DMS53 treated with DMSO at 0.1 percent for 48 hours (cell line): ENCODE measurements around the gene HSDL1.

ENCODE experiments used
- DNase-seq: peaks from one replicate; lab custom pipeline; 2025; ENCODE audit not compliant: unreplicated experiment; lab: John Stamatoyannopoulos, UW

The HSDL1 gene

GRCh38 chr16:84176192-84177053, 31.4 kb upstream of the HSDL1 start:
- DNase-seq = no peak

DNA sequence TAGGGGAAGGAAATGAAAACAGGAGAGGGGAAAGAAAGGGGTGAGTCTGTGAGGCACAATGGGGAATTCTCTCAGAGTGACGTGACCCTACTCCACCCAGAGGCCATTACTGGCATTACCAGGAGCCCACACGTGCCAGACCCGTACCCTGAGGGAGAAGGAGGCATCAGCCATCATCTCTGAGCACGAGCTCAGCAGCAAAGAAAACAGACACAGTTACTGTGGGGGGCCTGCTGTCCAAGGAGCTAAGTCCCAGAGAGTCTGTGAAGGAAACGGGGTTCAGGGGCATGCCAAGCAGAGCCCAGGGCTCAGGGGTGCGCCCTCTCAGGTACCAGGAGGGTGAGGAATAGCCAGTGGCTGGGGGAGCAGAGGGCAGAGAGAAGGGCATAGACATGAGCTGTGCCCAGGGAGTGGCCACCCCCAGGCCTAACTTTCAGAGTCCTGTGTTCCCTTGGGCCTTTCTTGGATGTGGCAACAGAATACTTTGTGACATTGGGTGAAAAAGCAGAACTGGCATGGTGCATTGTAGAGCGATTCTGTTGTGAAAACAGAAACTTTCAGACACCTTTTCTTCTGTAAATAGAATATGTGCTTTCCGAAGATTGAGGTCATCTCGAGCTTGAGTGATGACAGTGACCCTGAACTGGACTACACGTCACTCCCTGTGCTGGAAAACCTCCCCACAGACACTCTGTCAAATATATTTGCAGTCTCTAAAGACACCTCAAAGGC, 30.5 kb upstream of the HSDL1 start:
- no peak for DNase-seq

- no peak for DNase-seq
Measured at GRCh38 chr16:84174396-84174795, 29.4 kb upstream of the HSDL1 start.

- no peak for DNase-seq
Measured at GRCh38 chr16:84169765-84170310, 24.9 kb upstream of the HSDL1 start.

DNA sequence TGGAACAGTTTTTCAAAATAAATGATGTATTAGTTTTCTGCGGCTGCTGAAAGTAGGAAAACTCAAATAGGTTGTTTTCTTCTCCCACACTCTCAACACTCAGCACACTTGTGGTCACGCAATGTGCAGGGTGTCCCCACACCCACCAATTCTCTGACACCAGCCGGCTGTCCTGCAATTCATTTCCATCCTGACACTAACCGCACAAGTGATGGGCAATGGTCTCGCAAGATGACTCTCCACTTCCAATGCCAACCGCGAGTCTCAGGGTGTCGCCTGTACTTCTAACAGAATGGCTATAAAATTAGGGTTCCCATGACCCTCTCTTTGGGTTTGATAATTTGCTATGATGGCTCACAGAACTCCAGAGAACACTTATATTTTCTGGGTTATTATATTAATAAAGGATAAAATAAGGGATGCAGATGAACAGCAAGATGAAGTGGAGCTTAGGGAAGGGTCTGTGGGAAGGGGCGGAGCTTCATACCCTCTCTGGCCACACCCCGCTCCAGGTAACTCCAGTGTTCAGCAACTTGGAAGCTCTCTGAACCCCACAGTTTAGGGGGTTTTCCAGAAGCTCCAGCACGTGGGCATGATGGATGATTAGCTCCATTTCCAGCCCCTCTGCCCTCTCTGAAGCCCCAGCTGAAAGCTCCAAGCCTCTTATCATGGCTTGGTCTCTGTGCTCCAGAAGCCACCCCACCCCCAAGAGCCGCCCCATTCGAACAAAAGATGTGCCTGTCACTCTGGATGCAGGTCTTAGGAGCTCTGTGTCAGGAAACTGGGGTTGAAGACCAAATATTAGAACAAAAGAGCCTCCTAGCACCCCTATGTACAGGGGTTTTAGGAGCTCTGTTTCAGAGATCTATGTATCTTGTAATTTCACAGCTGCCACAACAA, 22.1 kb upstream of the HSDL1 start:
- no peak for DNase-seq

DNA sequence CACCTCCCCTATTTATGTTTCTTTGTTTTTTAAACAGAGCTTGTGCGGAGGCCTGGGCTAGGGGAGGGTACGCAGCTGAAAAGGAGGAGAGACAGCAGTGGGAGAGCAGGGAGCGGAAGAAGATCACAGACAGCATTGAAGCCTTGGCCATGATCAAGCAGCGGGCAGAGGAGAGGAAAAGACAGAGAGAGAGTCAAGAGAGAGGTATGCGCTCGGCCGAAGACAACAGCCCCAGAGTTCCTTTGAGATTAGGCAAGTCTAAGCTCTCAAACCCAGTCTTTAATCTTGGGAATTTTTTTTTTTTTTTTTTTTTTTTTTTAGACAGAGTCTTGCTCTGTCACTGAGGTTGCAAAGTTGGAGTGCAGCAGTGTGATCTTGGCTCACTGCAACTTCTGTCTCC, 20.8 kb upstream of the HSDL1 start:
- no peak for DNase-seq

DNA sequence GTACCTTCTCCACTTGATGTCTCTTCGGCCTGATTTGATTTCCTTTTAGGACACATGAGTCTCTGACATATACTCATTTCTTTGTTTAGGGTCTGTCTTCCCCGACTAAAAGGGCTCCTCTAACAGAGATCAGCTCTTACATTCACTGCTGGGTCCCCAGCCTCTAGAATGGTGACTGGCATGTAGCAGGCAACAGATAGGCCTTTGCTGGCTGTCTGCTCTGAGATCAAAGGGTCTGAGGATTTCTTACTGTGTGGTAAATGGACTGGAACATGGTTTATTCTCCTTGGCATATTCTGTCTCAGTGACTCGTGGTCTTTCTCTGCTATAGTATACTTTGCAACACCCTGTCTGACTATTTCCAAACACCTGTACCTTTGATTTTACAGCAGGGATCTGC, 16.8 kb upstream of the HSDL1 start:
- DNase-seq = no peak

GRCh38 chr16:84161037-84161436, 16.1 kb upstream of the HSDL1 start:
- no peak for DNase-seq

DNA sequence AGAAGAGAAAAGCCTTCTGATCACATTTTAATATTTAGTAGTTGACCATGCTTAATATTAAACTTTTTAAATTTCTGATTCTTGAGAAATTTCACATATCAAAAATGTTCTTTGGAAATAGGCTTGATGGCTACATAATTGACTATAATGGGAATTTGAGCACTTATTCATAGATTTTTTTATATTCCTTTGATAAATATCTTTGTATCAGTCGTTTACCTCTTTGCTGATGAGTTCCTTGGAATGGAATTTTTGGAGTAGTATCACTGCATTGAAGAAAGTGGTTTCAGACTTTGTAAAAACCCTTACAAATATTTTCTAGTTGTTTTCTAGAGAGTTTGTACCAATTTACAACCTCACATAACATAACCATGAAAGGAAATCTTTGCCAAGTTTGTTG, 14.8 kb upstream of the HSDL1 start:
- no peak for DNase-seq

- DNase-seq = no peak
Measured at GRCh38 chr16:84159007-84159406, 14.0 kb upstream of the HSDL1 start.

DNA sequence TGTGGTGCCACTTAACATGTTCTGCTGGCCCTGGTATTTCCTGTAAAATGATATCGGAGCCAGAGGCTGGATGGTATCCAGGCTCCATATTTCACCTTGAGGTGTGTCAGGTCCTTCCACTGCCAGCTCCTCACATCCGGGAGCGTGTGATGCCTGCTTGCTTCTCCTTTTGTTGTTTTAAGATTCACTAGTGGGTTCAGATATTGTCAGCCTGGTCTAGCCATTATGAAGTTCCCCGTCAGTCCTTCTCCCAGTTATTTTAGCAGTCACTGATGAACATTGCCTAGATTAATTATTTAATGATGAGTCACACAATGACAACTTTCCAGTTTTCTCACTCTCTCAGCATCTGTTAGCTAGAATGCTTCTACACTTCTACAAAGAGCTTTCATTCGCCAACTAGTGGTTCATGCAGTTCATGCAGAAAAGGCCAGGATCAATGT, 11.4 kb upstream of the HSDL1 start:
- no peak for DNase-seq

- DNase-seq = no peak
Measured at GRCh38 chr16:84155771-84156170, 10.8 kb upstream of the HSDL1 start.

- DNase-seq = no peak
Measured at GRCh38 chr16:84155226-84155625, 10.2 kb upstream of the HSDL1 start.

GRCh38 chr16:84153660-84154214, 8.8 kb upstream of the HSDL1 start:
- DNase-seq = no peak

DNA sequence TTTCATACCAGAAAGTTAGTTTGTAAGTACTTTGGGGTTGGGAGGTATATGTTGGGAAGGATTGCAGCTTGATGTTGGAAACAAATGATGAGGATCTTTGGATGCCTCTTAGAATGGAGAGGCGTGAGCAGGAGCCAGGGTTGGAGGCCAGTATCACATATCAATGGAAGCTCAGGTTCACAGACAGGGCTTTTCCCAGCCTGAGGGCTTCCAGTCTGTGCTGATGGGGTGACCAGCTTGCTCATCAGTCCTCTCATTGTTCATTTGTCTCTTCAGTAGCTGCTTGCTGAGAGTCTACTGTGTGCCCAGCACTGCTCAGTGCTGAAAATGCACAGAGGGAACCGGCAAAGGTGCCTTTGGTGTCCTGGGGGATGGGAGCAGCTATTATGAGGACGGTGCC, 5.9 kb upstream of the HSDL1 start:
- DNase-seq = no peak

GRCh38 chr16:84144209-84144858, 643 bp downstream of the HSDL1 start:
- peak; percentile 20 for DNase-seq

DNA sequence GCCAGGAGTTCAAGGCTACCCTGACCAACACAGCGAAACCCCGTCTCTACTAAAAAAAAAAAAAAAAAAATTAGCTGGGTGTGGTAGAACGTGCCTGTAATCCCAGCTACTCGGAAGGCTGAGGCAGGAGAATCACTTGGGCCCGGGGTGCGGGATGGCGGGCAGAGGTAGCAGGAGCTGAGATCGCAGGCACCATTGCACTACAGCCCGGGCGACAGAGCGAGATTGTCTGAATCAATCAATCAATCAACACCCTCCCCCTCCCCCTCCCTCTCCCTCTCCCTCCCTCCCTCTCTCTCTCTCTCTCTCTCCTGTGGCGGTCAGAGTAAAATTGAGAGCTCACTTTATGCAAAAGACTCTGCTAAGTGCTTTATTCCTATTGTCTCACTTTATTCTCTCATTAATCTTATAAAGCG, 1.2 kb downstream of the HSDL1 start:
- no peak for DNase-seq

DNA sequence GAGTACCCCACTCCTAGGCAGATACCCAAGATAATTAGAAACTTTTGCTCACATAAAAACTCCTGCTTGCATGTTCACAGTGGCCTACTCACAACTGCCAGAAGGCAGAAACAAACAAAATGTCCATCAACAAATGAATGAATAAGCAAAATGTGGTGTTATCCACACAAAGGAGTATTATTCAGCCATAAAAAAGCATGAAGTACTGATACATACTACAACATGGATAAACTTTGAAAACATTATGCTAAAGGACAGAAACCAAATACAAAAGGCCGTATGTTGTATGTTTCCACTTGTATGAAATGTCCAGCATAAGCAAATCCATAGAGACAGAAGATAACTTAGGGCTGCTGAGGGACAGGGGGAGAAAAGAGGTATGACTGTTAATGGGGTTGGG, 1.9 kb downstream of the HSDL1 start:
- no peak for DNase-seq

DNA sequence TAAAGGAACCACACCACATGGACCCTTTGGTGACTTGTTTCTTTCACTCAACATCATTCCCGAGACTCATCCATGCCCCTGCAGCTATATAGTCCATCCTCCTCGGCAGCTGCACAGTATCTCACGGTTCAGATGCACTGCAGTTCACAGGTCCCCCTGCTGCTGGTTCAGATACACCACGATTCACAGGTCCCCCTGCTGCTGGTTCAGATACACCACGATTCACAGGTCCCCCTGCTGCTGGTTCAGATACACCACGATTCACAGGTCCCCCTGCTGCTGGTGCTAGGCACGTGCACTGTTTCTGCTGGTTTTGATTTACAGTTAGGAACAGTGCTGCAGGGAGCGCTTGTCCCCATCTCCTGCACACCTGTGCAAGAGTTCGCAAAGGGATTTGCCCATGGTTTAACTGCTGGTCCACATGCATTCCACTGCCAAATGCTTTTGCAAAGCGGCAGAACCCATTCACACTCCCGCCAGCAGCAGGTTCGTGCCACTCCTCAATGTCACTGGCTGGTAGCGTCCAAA, 3.8 kb downstream of the HSDL1 start:
- no peak for DNase-seq
